HG03457 (cell line): ENCODE data around the gene LYRM1.
"Not testable (repeated sequence)": the region's sequence is repeated elsewhere in the genome, so short reads cannot be mapped to it uniquely, and the experiment has no call there.

Source experiments
- ATAC-seq: cut with Tn5 transposase; IDR thresholded peaks from one replicate; pipeline ENCODE4 v1.9.1; 2021; ENCODE audit warnings: moderate number of reproducible peaks; ENCODE audit not compliant: unreplicated experiment

LYRM1 gene

DNA sequence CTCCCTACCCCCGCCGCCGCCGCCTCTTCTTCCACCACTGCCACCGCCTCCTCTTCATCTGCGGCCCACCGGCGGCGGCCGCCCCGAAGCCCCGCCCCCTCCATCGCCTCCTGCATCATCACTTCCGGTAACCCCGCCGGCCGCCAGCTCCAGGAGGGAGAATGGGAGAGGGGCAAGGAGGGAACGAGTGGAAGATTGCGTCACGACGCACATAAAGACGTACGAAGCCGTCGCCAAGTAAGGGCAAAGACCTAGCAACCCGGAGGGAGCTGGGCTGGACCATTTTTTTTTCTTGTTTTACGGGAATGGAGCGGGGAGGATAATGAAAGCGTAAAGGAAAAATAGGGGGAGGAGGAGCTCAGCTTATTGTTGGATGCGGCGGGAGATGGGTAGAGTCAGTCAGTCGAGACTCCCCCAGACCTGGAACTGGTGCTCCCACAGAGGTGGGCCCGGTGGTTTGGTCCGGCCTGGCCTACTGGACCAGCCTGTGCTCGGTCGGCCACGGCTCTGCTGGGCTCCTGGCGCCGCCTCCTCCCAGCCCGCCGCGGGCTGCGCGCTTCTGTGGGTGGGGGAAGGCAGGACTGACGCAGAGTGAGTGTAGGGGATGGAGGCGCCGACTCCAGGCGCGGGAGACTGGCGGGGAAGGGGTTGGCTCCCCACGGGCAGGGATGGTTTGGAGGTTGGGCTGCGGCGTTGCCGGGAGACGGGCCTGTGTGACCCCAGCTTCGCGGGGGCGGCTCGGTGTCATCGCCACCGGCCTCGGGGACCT lies at the start of gene LYRM1, which contains the start of gene DCUN1D3:
LYRM1 (plus strand) TSS at position 473 of the 769 bp plus-strand sequence. CDS start 14,785 bp downstream, outside the sequence.
DCUN1D3 (minus strand) TSS at position 60 of the 769 bp plus-strand sequence. CDS start 37,820 bp downstream, outside the sequence.
- ATAC-seq: peak; percentile 52

GRCh38 chr16:20850981-20851380 lies 49.6 kb upstream of the LYRM1 start:
- ATAC-seq: no peak

GRCh38 chr16:20851601-20852000 lies 49.0 kb upstream of the LYRM1 start:
- ATAC-seq: no peak

GRCh38 chr16:20853143-20853542 lies 47.4 kb upstream of the LYRM1 start:
- ATAC-seq: no peak

DNA sequence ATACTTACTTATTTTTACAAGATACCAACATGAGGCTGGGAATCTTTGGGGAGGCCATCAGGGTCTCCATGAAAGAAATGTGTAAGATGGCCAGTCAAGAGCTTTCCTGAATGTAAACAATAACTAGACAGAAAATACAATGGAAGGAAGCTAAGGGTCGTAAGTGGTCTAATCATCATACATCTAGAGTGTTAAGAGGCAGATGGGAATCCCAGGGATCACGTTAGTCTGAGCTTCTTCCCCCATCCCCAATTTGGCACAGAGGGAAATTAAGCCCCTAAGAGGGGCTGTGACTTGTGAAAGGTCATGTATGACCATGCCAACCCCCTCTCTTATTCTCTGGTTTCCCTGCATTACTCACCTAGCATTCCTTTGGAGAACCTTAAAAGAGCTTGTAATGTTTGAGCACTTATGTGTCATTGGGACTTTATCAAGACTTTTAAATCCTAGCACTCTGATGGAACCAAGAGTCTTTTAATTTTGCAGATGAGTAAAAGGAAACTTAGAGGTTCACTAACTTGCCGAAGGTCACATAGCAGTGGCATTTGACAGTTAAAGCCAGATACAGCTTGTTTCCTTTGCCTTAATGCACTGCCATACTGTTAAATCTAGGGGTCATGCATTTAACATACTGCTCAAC lies 46.5 kb upstream of the LYRM1 start:
- no peak for ATAC-seq

DNA sequence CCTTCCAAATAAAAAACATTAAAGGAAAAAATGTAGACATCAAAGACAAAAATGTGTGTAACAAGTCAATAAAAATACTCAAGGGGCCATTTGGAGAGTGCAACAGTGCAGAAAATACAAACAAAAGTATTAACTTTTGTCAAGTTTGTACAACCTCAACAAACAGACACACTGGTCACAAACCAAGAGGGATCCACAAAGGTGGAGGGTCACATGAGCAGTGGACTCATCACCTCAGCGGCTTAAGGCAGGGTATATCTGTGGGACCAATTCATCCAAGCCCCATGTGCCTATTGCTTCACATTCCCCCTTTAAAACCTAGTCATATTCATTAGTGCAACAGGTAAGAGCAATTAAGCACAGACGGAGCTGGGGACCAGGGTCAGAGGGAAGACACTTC lies 45.6 kb upstream of the LYRM1 start:
- ATAC-seq: no peak

GRCh38 chr16:20857281-20857680 lies 43.3 kb upstream of the LYRM1 start:
- no peak for ATAC-seq

GRCh38 chr16:20859229-20859628 lies 41.3 kb upstream of the LYRM1 start:
- no peak for ATAC-seq

- ATAC-seq: no peak
Measured at GRCh38 chr16:20859699-20860098, 40.9 kb upstream of the LYRM1 start.

GRCh38 chr16:20860361-20860760 lies 40.2 kb upstream of the LYRM1 start:
- no peak for ATAC-seq

GRCh38 chr16:20860995-20861394 lies 39.6 kb upstream of the LYRM1 start:
- not testable (repeated sequence) for ATAC-seq

- ATAC-seq: no peak
Measured at GRCh38 chr16:20862162-20862960, 38.2 kb upstream of the LYRM1 start.

DNA sequence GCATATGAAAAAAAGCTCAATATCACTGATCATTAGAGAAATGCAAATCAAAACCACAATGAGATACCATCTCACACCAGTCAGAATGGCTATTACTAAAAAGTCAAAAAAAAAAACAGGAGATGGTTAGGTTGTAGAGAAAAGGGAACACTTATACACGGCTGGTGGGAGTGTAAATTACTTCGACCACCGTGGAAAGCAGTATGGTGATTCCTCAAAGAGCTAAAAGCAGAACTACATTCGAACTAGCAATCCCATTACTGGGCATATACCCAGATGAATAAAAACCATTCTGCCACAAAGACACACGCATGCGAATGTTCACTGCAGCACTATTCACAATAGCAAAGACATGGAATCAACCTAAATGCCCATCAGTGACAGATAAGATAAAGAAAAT lies 36.2 kb upstream of the LYRM1 start:
- not testable (repeated sequence) for ATAC-seq

DNA sequence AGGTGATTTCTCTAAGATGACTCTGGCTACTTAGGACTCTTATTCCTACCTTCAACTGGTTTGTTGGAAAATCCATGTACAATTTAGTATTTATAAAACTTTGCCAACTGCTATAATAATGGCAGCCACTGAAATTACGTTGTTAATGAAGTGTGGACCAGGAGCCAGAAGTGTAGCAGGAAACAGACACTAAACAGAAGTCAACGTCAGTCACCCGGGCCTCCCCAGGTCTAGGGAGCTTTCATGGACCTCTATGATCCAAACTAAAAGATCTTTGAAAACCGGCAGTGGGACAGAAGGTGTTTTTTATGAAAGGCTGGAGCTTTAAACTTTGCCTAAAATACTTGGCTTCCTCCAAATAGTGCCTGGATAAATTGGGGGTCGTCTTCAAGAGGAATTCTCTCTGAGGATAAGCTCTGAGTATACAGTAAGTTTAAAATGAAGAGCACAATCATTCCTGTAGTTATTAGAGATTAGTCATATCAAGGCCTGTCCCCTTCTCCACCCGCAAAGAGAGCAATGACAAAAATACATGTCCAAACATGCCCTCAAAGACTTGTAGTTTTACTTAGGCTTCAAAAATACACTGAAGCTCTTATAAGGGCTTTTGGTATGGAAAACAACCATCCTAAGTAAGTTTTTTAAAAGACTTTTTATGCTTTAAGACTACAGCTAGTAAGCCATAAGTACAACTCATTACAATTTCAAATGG lies 35.0 kb upstream of the LYRM1 start:
- ATAC-seq: no peak

DNA sequence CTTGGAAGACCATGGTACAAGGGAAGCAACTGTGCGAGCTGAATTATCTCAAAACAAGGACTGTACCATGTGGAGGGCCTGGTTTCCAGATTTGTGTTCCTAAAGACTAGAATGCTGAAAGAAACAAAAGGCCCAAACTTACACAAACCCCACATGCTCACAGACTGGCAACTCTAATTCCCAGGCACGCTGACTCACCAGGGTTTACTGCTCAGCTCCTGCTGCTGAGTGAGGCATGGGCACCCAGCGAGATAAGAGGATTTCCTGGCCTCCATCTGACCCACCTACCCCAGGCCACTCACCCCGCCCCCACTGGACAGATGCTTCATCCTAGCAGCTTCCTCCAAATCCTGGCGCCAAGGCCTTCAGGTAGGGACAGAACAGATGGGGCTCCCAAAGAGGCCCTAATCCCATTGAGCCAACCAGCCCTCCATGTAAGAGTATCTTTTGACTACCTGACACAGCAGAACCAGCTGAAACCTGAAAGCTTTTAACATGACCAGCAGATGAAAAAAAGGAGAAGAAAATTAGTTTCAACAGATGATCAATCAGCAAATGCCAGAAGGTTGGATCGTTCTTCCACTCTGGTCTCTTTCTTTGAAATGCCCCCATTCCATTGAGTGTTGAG lies 34.3 kb upstream of the LYRM1 start:
- no peak for ATAC-seq

DNA sequence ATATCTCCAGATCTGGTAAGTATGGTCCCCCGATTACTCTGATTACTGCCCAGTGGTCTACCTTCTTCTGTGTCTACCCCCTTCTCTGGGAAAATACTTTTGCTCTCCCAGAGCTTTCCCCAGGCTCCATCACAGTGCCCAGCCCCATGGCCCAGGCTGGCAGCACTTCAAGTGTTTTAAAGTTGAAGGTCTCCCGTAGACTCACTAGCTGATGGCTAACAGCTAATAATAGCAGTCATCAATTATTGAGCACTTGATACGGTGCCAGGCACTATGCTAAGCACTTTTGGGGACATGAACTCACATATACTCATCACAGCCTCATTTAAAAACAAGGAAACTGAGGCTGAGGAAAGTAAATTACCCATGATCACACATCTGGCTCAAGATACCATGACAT lies 33.8 kb upstream of the LYRM1 start:
- ATAC-seq: no peak

- no peak for ATAC-seq
Measured at GRCh38 chr16:20867585-20867984, 33.0 kb upstream of the LYRM1 start.

- ATAC-seq: no peak
Measured at GRCh38 chr16:20868890-20869289, 31.7 kb upstream of the LYRM1 start.

- no peak for ATAC-seq
Measured at GRCh38 chr16:20870122-20870820, 30.3 kb upstream of the LYRM1 start.

GRCh38 chr16:20871258-20871657 lies 29.3 kb upstream of the LYRM1 start:
- ATAC-seq: no peak
